NCI-H748 (cell line): Measurements from ENCODE around the gene DNAH8.

Experiments
- DNase-seq: peaks from one replicate; lab custom pipeline; 2025; ENCODE audit not compliant: unreplicated experiment; lab: John Stamatoyannopoulos, UW

Gene DNAH8, protein sequence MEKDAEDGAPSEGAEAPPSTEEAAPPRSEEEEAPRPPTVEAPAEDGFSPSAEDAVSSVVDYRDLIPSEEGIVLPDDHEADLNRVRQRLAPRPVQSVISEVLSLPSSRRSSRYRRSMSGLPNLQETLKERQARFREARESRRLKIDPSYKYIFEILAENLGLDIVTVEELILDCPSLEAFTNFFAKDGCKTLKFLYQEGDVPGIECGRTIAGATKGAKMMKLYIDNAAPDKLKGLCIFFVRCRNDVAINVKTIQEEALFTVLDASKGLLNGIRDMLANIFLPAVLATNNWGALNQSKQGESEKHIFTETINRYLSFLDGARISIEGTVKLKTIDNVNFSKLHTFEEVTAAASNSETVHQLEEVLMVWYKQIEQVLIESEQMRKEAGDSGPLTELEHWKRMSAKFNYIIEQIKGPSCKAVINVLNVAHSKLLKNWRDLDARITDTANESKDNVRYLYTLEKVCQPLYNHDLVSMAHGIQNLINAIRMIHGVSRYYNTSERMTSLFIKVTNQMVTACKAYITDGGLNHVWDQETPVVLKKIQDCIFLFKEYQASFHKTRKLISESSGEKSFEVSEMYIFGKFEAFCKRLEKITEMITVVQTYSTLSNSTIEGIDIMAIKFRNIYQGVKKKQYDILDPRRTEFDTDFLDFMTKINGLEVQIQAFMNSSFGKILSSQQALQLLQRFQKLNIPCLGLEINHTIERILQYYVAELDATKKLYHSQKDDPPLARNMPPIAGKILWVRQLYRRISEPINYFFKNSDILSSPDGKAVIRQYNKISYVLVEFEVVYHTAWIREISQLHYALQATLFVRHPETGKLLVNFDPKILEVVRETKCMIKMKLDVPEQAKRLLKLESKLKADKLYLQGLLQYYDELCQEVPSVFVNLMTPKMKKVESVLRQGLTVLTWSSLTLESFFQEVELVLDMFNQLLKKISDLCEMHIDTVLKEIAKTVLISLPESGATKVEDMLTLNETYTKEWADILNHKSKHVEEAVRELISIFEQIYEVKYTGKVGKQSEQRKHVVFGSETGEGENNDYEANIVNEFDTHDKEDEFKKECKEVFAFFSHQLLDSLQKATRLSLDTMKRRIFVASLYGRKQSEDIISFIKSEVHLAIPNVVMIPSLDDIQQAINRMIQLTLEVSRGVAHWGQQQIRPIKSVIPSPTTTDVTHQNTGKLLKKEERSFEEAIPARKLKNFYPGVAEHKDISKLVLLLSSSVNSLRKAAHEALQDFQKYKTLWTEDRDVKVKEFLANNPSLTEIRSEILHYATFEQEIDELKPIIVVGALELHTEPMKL (N-terminal part only)

DNA sequence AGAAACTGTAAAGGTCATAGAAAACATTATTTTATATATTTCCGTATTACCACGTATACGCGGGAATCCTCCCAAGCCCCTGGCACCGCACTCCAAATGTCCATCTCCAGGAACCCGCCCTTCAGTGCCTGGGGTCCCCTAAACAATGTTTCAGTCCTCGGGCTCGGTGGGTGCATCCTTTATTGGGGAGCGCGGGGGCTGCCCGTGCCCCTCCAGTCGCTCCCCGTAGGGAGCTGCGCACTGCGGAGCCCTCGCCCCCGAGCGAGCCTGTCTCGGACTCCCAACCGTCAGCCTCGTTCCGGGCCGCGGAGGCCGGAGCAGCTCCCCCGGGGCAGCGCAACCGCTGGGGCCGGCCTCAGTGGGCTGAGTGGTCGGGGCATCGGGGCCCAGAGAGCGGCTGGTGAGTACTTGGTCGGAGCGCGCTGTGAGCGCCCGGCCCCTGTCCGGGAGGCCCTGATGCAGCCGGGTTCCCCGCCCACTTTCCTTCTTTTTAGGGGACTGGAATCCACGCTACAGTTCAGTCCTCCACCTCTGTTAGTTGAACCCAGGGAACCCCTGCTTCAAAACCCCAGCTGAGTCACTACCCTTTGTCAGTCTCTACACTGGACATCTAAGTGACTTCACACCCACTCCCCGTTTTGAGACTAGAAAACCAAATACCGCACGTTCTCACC, at the start of gene DNAH8:
Gene DNAH8 (plus strand): TSS at position 296 of the 674 bp plus-strand sequence. CDS start 7,499 bp downstream, outside the sequence.
- no peak for DNase-seq

DNA sequence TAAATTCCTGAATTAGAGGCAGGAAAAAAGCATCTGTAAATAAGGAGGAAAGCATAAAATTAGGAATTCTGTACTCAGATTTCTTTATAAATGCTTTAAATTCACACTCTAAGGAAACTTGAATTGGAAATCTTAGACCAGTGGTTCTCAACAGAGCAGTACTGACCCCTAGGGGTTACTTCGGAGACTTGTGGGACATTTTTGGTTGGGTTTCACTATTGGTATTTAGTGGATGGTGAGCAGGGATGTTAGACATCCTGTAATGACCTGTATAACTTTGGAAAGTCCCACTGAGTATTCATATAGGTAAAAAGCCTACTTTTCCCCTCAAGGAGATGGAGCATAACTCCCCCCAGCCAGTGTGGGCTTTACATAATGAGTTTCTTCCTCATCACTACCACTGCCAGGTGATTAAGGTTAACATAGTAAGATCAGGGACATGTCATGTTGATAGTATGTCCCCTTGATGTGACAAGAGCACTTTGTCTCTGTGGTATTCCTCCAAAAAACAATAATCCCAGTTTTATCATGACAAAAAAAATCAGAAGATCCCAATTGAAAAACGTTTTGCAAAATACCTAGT, 43.1 kb upstream of the DNAH8 start:
- DNase-seq, result peak; percentile 62

DNA sequence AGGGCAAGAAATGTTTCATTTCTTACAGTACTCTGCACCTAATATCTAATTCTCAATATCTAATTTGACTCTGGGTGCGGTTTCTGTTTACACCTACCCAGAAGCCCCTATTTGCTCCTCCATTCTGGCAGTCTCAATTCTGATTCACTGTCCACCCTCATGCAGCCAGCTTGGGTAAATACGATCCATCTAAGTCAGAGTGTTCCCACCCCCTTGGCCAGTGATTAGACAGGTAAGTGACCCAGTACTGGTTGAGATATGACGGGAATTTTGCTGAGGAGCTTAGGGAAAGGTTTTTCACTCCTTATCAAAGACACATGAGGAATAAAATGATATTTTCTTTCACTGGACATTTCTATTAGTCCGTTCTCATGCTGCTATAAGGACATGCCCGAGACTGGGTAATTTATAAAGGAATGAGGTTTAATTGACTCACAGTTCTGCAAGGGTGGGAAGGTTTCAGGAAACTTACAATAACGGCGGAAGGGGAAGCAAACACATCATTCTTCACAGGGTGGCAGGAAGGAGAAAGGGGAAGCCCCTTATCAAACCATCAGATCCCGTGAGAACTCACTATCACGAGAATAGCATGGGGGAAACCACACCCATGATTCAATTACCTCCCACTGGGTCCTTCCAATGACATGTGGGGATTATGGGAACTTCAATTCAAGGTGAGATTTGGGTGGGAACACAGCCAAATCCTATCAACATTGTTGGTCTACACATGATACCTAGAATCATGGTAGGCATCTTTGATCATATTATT, 41.5 kb upstream of the DNAH8 start:
- DNase-seq, result peak; percentile 59

DNA sequence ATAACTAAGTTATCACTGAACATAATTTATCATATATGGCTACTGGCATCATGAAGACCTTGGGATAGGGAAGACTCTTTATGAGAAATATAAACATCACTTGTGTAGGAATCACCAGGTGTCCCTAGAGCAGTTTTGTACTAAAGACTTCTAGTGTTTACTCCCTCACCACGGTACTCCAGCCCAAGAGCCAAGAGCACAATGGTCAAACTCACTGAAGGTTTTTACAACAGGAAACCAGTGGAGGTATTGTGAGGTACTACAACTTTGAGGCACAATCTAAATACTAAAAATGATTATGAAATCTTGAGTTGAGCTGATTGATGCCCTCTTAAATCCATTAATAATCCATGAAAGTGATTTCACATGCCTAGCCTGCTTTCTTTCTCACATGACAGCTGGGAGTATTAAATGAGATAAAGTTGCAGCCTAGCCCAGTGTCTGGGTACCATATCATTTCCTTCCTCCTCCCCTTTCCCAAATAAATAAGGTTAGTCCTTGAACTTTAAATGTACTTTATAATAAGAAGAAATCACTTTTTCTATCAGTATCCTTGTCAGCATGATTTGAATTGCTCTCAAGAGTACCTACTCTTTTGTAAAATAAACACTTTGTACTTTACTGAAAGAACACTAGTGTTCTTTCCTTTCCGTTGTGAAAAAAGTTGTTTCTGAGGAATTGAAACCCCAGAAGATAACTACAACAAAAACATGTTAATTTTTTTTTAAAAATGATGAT, 38.7 kb upstream of the DNAH8 start:
- no peak for DNase-seq

DNA sequence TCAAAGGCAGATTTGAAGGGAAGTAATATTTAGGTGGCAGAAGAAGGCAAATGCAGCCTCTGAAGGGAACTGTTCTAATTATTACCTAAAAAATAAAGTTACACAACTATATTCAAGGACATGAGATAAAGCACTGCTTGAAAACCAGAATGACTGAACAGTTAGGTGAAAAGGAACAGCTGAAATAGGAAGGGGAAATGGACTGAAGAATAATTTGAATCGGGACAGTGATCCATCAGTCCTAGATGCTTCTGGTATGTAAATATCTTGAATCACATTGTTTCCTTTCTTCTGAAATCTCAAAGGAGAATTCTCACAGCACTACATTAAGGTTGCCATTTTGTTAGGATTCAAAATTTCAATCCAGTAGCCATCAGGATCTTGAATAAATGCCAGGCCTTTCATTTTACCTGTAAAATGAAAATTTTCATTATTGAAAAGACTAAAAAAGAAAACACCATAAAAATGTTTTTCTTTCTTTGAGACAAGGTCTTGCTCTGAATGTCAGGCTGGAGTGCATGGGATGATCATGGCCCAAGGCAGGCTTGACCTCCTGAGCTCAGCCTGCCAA, 38.1 kb upstream of the DNAH8 start:
- DNase-seq, result no peak

DNA sequence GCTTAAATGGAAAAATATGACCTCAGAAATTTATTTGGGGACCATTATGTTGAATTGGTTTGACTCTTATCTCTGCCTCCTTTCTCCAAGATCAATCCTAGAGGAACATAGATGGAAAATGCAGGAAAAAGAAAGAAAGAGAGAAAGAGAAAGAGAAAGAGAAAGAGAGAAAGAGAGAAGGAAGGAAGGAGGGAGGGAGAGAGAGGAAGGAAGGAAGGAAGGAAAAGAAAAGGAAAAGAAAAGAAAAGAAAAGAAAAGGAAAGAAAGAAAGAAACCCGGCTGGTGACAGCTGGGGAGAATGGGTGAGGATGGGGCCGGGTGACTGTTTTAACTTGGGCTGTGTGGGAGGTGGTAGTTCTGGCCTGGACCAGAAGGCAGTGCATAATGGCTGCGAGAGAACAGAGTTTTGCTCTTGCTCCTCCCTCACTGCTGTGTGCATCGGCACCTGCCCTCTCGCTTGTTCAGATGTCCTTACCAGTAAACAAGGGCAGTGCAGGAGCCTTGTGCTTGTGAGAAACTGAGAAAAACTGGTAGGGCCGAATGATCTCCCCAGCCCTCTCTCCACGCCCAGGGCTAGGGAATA, 36.8 kb upstream of the DNAH8 start:
- DNase-seq, result no peak

DNA sequence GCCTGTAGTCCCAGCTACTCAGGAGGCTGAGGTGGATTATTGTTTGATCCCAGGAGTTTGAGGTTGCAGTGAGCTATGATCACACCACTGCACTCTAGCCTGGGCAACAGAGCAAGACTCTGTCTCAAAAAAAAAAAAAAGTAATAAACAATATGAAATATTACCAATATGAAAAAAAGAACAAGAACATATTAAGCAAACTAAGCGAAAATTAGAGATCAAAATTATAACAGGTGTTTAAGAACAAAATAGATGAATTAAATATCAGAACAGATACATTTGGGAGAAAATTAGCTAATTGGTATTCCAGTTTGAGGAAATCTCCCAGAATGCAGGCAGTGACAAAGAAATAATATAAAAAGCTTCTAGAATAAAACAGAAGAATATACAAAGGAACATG, 35.4 kb upstream of the DNAH8 start:
- no peak for DNase-seq

DNA sequence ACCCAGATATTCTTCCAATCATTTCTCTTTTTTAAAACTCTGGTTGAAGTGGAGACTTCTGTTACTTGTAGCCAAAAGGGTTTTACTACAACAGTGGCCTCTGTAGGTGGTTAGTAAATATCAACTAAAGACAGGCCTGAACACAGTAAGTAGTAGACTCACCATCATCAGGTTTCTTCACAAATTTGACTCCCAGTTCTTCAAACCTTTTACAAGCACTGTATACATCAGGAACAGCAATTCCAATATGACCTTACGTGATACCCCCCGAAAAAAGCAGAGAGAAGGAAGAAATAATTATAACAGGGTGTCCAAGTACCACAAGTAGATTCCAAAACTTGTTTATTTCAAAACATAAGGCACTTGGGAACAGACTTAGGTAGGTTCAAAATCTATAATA, 33.3 kb upstream of the DNAH8 start:
- no peak for DNase-seq

DNA sequence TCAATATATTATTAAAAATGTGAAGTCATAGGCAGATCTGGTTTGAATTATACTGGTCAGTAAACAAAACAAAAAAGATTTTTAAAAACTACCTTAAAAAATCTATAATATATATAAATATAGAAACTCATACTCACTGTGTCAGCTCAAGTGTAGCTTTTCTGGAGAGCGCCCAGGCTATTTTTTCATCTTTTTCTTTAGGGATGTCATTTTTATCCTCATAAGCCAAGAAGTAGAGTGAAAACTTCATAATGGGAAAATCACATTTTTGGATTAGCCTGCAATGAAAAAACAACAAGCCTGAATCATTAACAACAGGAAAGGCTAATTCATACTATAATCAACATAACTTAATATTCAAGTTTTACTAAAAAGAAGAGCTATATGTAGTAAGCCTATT, 30.9 kb upstream of the DNAH8 start:
- DNase-seq, result no peak

DNA sequence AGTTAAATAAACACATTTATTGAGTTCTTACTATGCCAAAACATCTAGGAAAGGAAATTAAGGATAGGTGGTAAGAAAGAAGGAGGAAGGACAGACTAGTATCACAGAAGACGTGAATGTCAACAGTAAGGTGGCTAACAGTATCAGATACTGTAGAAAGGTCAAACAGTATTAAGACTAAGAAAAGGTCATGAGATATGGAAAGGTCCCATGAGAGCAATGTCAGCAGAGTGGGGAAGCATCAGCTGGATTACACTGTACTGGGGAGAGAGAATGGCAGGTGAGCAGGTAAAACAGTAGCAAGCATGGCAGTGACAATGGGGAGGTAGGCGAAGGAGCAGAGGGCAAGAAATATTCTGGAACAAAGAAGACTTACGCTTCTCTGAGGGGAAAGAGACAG, 30.2 kb upstream of the DNAH8 start:
- no peak for DNase-seq

DNA sequence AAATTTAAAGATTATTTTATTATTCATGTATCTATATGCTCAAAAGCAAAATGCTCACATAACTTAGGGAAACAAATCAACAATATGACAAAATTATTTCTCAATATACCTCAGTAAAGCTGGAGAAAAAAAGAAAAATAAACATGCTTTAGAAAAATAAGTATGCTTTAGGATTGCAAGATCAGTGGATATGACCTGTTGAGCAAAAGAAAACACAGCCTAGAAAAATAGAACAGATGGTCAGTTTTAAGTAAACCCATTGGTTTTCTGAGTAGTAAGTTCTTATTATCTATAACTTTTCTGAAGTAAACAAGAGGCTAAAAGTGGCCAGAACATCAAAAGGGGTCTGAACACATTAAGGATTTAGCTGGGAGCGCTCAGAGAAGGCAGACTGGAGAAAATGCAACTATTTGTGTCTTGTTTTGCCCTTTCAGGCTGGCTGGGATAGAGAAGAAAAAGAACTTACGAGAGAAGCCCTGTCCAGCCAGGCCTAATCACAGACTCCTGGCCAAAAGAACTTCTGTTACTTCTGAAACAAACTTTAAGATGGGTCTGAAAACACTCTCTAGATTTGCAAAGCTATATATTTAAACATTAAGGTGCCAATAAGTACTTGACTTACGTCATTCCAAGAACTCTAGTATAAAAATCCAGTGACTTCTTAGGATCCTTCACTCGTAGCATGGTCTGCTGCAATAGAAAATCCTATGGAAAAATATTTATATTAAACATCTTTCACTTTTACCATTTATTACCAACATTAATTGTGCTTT, 28.7 kb upstream of the DNAH8 start:
- no peak for DNase-seq

DNA sequence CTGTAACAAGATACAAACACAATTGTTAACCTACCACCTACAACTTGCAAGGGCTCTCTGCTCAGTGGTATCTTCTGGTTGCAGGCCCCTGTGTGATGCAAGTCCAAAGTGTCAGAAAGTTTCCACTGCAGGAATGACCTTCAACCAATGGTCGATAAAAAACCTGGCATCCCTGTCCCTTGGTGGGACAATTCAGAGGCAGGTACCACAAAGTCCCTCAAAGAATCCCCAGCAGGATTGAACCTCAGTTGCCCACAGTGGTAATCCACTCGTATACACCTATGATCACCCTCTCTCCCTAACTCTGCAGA, 28.1 kb upstream of the DNAH8 start:
- no peak for DNase-seq

DNA sequence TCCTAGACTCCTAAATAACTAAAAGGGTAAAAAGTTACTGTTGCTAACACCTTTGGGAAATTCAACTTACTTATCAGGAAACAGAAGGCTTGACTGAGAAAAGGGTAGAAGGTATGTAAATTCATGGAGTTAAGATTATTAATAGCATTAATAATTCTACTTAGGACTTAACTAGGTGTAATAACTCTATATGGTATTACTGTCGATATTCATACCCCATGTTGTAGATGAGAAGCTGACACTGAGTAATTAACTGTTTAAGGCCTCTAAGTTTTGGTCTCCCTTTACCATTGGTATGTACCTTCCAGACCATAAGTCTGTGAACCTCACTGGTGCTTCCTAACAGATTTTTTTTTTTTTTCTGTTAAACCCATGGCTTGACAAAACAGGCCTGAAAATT, 27.6 kb upstream of the DNAH8 start:
- DNase-seq, result no peak

DNA sequence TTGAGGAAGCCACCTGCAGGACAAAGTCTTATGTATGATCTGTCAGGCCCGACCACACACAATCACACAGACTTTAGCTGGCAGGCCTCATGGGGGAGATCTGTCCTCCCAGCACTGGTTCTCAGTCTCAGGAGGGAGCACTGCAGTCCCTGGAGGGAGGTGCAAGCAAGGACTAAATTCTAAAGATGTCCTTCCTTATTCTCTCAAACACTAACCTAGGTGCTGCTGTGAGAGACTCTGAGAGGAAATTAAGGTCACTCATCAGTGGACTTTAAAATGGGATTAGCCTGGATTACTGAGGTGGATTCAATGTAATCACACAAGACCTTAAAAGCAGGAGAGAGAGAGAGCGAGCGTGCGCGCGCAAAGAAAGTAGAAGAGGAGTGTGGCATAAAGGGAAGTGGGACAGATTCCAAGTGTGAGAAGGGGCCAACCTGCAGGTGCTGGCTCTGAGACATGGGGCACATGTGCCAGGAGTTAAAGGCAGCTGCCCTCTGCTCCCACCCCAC, 26.5 kb upstream of the DNAH8 start:
- DNase-seq, result no peak

DNA sequence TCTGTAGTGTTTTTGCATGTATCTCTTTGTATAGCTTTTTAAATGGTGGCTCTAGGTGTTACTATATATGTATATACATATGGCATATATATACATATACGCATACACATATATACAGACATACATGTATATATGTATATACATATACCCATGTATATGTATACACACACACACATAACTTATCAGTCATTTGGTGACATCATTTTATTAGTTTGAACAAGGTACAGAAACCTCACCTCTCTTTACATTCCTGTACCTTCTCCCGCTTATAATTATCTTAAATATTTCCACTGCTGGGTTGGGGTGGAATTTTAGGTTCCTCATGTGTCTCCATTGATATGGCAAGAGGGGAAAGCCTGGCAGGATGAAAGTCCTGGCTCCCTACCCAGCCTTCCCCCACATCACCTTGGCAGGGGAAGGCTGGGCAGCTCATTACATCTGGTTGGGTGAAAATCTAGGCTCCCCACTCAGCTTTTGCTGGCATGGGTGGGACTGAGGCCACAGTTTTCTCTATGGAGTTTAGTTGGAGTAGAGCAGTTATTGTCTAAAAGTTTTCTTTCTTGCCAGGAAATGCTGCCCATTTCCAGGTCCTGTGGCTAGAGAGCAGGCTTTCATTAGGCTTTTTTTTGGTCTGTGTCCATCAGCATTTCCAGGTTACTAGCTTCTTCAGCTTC, 19.7 kb upstream of the DNAH8 start:
- DNase-seq, result no peak

DNA sequence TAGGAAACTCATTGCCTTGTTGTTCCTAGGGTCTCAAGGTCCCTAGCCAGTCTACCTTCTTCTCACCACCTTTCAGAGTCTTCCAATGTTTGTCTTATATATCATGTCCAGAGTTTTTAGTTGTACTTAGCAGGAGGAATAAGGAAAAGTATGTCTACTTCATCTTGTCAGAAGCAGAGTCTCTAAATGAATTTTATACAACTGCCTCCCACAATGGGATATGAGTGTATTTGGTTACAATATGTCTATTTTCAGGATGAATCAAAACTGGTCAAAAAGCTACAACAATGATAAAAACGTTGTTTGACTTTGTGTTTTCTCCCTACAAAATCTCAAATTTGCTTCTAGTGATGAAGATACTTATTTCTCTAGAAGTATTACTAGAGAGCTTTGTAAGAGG, 19.2 kb upstream of the DNAH8 start:
- no peak for DNase-seq

DNA sequence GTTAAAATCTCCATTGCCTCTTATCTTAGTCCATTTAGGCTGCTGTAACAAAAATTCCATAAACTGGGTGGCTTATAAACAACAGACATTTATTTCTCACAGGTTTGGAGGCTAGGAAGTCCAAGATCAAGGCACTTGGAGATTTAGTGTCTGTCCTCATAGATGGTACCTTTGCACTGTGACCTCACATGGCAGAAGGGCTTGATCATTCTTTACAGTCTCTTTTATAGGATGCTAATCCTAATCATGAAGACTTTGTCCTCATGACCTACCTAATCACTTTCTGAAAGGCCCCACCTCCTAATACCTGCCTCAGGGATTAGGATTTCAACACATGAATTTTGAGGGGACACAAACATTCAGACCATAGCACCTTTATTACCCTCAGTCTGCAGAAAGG, 18.8 kb upstream of the DNAH8 start:
- DNase-seq, result no peak
